Coronary artery (tissue), 2 donors: ENCODE results near the gene TOP2A.

Source experiments
- DNase-seq: peaks from one replicate; pipeline ENCODE4 v3.0.0-alpha.2; 2017; ENCODE audit warnings: low spot score
- H3K27ac ChIP-seq, 2 donors: fragments of 200-600 bp; sonication (generic); one replicate each; pipeline ENCODE4 v1.5.1; 2016 to 2019
- H3K4me3 ChIP-seq: fragments of 200-600 bp; sonication (generic); 2 replicates; pipeline ENCODE4 v1.5.1; 2016; ENCODE audit warnings: mild to moderate bottlenecking, moderate library complexity
- TF ChIP-seq, protein P1 (sequence below): fragments of 200-600 bp; sonication (generic); IDR thresholded peaks from one replicate; pipeline ENCODE4 v1.5.1; 2019; ENCODE audit warnings: antibody characterized with exemption

Gene TOP2A

DNA sequence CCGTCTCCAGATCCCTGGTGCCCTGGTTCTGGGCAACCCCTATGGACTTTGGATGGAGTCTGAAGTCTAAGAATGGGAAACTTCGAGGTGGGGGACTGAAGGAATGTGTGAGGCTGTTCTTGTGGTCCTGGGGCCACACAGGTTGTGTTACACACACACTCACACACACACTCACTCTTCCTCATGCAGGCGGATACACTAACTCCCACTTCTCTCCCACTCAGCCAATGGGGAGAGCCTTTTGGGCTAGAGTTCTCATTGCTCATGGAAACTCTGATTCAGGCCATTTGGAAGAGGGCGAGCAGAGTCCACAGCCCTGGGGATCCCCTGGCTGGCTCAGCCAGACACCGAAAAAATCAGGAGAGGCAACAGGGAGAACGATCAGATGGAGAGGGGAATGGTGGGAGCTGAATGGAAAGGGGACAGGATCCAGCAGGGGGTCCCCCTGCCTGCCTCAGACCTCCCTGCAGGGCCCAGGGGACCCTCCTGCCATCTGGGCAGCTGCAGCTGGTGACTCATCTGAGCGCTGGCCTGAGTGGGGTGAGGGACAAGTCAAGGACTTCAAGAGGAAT is 34.6 kb upstream of the TOP2A start:
- DNase-seq = no peak
- TF ChIP-seq, protein P1, sequence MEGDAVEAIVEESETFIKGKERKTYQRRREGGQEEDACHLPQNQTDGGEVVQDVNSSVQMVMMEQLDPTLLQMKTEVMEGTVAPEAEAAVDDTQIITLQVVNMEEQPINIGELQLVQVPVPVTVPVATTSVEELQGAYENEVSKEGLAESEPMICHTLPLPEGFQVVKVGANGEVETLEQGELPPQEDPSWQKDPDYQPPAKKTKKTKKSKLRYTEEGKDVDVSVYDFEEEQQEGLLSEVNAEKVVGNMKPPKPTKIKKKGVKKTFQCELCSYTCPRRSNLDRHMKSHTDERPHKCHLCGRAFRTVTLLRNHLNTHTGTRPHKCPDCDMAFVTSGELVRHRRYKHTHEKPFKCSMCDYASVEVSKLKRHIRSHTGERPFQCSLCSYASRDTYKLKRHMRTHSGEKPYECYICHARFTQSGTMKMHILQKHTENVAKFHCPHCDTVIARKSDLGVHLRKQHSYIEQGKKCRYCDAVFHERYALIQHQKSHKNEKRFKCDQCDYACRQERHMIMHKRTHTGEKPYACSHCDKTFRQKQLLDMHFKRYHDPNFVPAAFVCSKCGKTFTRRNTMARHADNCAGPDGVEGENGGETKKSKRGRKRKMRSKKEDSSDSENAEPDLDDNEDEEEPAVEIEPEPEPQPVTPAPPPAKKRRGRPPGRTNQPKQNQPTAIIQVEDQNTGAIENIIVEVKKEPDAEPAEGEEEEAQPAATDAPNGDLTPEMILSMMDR = no peak
- H3K27ac ChIP-seq = peak overlapping the region; percentile 77 to 86
- peak overlapping the region; percentile 22 for H3K4me3 ChIP-seq

- H3K27ac ChIP-seq = peak overlapping the region; percentile 77 to 86
- TF ChIP-seq, protein P1 = no peak
- peak; percentile 91 for DNase-seq
- H3K4me3 ChIP-seq = no peak overlapping the region
These were observed 33.7 kb upstream of the TOP2A start for GRCh38 chr17:40451420-40451819.

DNA sequence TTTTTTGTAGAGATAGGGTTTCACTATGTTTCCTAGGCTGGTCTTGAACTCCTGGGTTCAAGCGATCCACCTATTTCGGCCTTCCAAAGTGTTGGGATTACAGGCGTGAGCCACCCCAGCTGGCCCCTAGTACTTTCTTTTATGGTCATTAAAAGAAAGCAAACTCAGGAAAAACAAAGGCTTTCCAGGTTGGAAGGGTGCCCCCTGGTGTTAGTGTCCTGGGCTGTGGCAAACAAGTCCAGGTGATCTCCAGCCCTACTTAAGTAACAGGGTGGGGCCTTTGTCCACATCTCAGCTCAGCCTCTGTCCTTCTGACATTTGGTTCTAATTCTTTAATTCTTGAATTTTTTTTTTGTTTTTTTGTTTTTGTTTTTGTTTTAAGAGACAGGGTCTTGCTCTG is 32.5 kb upstream of the TOP2A start:
- TF ChIP-seq, protein P1 = no peak
- DNase-seq = no peak
- Histone ChIP-seq H3K4me3 (no peak overlapping the region), H3K27ac (peak overlapping the region; percentile 54 to 77)

DNA sequence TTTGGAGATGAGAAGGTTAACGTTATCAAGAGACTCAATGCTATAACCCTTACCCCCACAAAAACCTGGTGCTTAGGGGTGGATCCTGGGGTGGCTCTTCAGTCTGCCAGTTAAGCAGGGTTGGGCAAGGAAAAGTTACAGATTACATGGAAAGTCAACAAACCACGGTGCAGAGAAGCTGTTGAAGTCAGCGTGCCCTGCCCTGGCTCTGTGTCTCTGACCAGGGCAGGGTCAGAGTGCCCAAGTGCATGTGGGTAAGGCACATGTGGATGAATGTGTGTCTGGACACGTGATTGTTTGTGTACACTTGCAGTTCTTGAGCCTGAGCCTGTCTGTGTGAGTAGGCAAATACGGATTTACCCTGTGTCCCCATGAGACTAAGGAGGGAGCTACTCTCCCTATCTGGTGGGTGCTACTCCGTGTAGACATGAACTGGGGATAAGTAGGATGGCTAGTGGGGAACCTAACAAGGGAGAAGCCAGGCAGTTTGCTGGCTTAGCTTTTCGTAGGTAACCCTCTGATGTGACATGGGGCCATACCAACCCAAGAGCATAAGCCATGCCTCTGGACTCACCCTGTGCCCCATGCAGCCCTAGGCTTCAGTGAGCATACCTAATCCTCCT is 31.1 kb upstream of the TOP2A start:
- DNase-seq = no peak
- peak overlapping the region; percentile 63 to 83 for H3K27ac ChIP-seq
- TF ChIP-seq, protein P1 = no peak
- peak overlapping the region; percentile 64 for H3K4me3 ChIP-seq

- TF ChIP-seq, protein P1 = no peak
- DNase-seq = no peak
- Histone ChIP-seq H3K4me3 (peak overlapping the region; percentile 64), H3K27ac (peak overlapping the region; percentile 63 to 83)
These were observed 30.5 kb upstream of the TOP2A start for GRCh38 chr17:40448213-40448638.

- Histone ChIP-seq H3K4me3 (peak overlapping the region; percentile 64), H3K27ac (peak overlapping the region; percentile 63 to 83)
- TF ChIP-seq, protein P1 = no peak
- DNase-seq = no peak
These were observed 30.1 kb upstream of the TOP2A start for GRCh38 chr17:40447806-40448205.

- peak overlapping the region; percentile 64 for H3K4me3 ChIP-seq
- peak overlapping the region; percentile 63 to 83 for H3K27ac ChIP-seq
- DNase-seq = no peak
- TF ChIP-seq, protein P1 = no peak
These were observed 29.5 kb upstream of the TOP2A start for GRCh38 chr17:40447148-40447644.
